GM21825 (cell line): ENCODE results near the gene NTN4.
"Not testable (repeated sequence)": the region's sequence is repeated elsewhere in the genome, so short reads cannot be mapped to it uniquely, and the experiment has no call there.

Experiments used
- ATAC-seq: cut with Tn5 transposase; IDR thresholded peaks from one replicate; pipeline ENCODE4 v1.9.1; 2021; ENCODE audit warnings: mild to moderate bottlenecking, moderate library complexity; ENCODE audit not compliant: unreplicated experiment

Gene NTN4

GRCh38 chr12:95796982-95797289 is 6.4 kb upstream of the NTN4 start:
- ATAC-seq, result no peak

- no peak for ATAC-seq
Observed at GRCh38 chr12:95796225-95796981, 5.8 kb upstream of the NTN4 start.

- no peak for ATAC-seq
Observed at GRCh38 chr12:95790917-95791849, 619 bp upstream of the NTN4 start.

- ATAC-seq, result no peak
Observed at GRCh38 chr12:95789126-95790032, 1.2 kb downstream of the NTN4 start.

- no peak for ATAC-seq
Observed at GRCh38 chr12:95788637-95789036, 1.9 kb downstream of the NTN4 start.

- no peak for ATAC-seq
Observed at GRCh38 chr12:95787274-95787818, 3.2 kb downstream of the NTN4 start.

- no peak for ATAC-seq
Observed at GRCh38 chr12:95784915-95785314, 5.6 kb downstream of the NTN4 start.

GRCh38 chr12:95784286-95784685 is 6.3 kb downstream of the NTN4 start:
- ATAC-seq, result no peak

GRCh38 chr12:95775466-95775865 is 15.1 kb downstream of the NTN4 start:
- not testable (repeated sequence) for ATAC-seq

GRCh38 chr12:95774311-95775045 is 16.1 kb downstream of the NTN4 start:
- no peak for ATAC-seq

GRCh38 chr12:95773320-95773719 is 17.2 kb downstream of the NTN4 start:
- no peak for ATAC-seq

GRCh38 chr12:95767703-95768102 is 22.9 kb downstream of the NTN4 start:
- no peak for ATAC-seq

GRCh38 chr12:95766356-95767019 is 24.1 kb downstream of the NTN4 start:
- no peak for ATAC-seq

GRCh38 chr12:95764848-95765247 is 25.7 kb downstream of the NTN4 start:
- no peak for ATAC-seq

GRCh38 chr12:95763809-95764253 is 26.7 kb downstream of the NTN4 start:
- no peak for ATAC-seq

GRCh38 chr12:95762123-95762785 is 28.3 kb downstream of the NTN4 start:
- no peak for ATAC-seq

- no peak for ATAC-seq
Observed at GRCh38 chr12:95760371-95760770, 30.2 kb downstream of the NTN4 start.

- no peak for ATAC-seq
Observed at GRCh38 chr12:95759718-95760117, 30.8 kb downstream of the NTN4 start.

GRCh38 chr12:95759039-95759438 is 31.5 kb downstream of the NTN4 start:
- no peak for ATAC-seq
